SK-N-SH (cell line): ENCODE measurements around the gene ALAS2.

ENCODE experiments used
- GABPA ChIP-seq: IDR thresholded peaks from 2 replicates; pipeline ENCODE4 v1.4.0; 2012; ENCODE audit warnings: low read depth, mild to moderate bottlenecking
- USF2 ChIP-seq: fragments of 150-350 bp; IDR thresholded peaks from 2 replicates; pipeline ENCODE4 v1.6.1; 2017; ENCODE audit warnings: antibody characterized with exemption, low read length, low read depth, borderline replicate concordance

DNA sequence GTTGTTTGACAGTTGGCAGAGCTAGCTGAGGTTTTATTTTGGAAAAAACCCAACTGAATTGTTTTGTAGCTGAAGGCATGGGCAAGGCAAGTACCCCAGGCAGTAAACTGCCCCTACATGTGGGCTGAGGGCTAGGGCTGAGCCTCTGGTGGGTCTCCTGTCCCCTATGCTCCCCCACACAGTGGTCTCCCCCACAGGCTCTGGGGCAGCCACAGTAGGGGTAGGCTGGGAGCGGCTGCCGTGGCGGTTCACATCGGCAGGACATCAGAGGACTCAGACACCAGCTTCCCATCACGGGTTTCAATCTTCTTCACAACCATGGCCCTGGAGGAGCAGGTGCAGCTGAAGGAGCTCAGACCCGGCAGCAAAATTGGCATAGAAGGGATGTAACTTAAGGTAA, 10.7 kb upstream of the ALAS2 start:
- TF ChIP-seq GABPA = no peak
- no peak for TF ChIP-seq USF2
